GM23338 (cell line): ENCODE results near the gene PKN3. TPM values are rescaled to one million over a fixed set of nuclear protein-coding genes. Genes with fewer than 3 reads are reported as not detected.

Experiments used
- ATAC-seq: fragments of 200-7000 bp; cut with Tn5 transposase; 3 replicates; pipeline ENCODE4 v1.9.1; 2020
- DNase-seq: peaks from one replicate; pipeline ENCODE4 v3.0.0-alpha.2; 2015; ENCODE audit warnings: low spot score
- H2AFZ ChIP-seq: fragments of 200-600 bp; sonication (generic); 2 replicates; pipeline ENCODE4 v1.8.0; 2016; ENCODE audit warnings: antibody characterized with exemption, mild to moderate bottlenecking, moderate library complexity
- H3F3A ChIP-seq: fragments of 200-600 bp; sonication (generic); replicated peaks from 2 replicates; pipeline ENCODE4 v1.8.0; 2017; ENCODE audit warnings: antibody characterized with exemption, mixed run types, low read depth
- H3K27ac ChIP-seq: fragments of 200-600 bp; sonication (generic); 2 replicates; pipeline ENCODE4 v1.6.1; 2016; ENCODE audit warnings: low read depth
- H3K27me3 ChIP-seq: fragments of 200-600 bp; sonication (generic); 2 replicates; pipeline ENCODE4 v1.8.0; 2016; ENCODE audit warnings: mild to moderate bottlenecking, mixed run types, moderate library complexity; ENCODE audit not compliant: insufficient read depth
- H3K36me3 ChIP-seq: fragments of 200-600 bp; sonication (generic); 2 replicates; pipeline ENCODE4 v1.8.0; 2016; ENCODE audit warnings: mild to moderate bottlenecking; ENCODE audit not compliant: insufficient read depth
- H3K4me1 ChIP-seq: fragments of 200-600 bp; sonication (generic); 2 replicates; pipeline ENCODE4 v1.8.0; 2016; ENCODE audit warnings: mild to moderate bottlenecking, moderate library complexity; ENCODE audit not compliant: insufficient read depth
- H3K4me2 ChIP-seq: fragments of 200-600 bp; sonication (generic); 2 replicates; pipeline ENCODE4 v1.7.1; 2017; ENCODE audit warnings: mixed run types
- H3K4me3 ChIP-seq: fragments of 200-600 bp; sonication (generic); 2 replicates; pipeline ENCODE4 v1.6.1; 2016; ENCODE audit warnings: mixed run types
- H3K79me2 ChIP-seq: fragments of 200-600 bp; sonication (generic); replicated peaks from 2 replicates; pipeline ENCODE4 v1.8.0; 2017; ENCODE audit warnings: mild to moderate bottlenecking; ENCODE audit not compliant: insufficient read depth
- H3K9me2 ChIP-seq: fragments of 200-600 bp; sonication (generic); 2 replicates; pipeline ENCODE4 v1.8.0; 2017; ENCODE audit not compliant: insufficient read depth
- H4K20me1 ChIP-seq: fragments of 200-600 bp; sonication (generic); replicated peaks from 2 replicates; pipeline ENCODE4 v1.8.0; 2017; ENCODE audit warnings: mild to moderate bottlenecking; ENCODE audit not compliant: insufficient read depth
- H3K27ac Mint-ChIP-seq: 2 replicates; pipeline ENCODE4 v1.8.0; 2020; ENCODE audit warnings: inconsistent platforms, mild to moderate bottlenecking, moderate library complexity, mixed read lengths
- H3K27me3 Mint-ChIP-seq: 3 replicates; pipeline ENCODE4 v1.8.0; 2022; ENCODE audit warnings: low read depth, mild to moderate bottlenecking, moderate library complexity, mixed read lengths, inconsistent platforms; ENCODE audit not compliant: insufficient read depth, poor library complexity
- H3K36me3 Mint-ChIP-seq: 3 replicates; pipeline ENCODE4 v1.8.0; 2021; ENCODE audit warnings: low read depth, mild to moderate bottlenecking, inconsistent platforms, moderate library complexity, mixed read lengths
- H3K4me1 Mint-ChIP-seq: 3 replicates; pipeline ENCODE4 v1.8.0; 2020; ENCODE audit warnings: mild to moderate bottlenecking, inconsistent platforms, mixed read lengths
- H3K4me3 Mint-ChIP-seq: 3 replicates; pipeline ENCODE4 v1.8.0; 2021; ENCODE audit warnings: moderate library complexity, mild to moderate bottlenecking, inconsistent platforms, mixed read lengths
- H3K9me3 Mint-ChIP-seq: 3 replicates; pipeline ENCODE4 v1.8.0; 2020; ENCODE audit warnings: moderate library complexity, mild to moderate bottlenecking, inconsistent platforms, mixed read lengths
- CREB1 ChIP-seq: fragments of 250-450 bp; sonication (Bioruptor Pico); IDR thresholded peaks from 2 replicates; pipeline ENCODE4 v1.5.0; 2020; ENCODE audit warnings: low read depth, mild to moderate bottlenecking, moderate library complexity
- EZH2 ChIP-seq: fragments of 200-600 bp; sonication (generic); IDR thresholded peaks from one replicate; pipeline ENCODE4 v1.8.0; 2017; ENCODE audit warnings: antibody characterized with exemption, mild to moderate bottlenecking, low read depth; ENCODE audit not compliant: unreplicated experiment
- EZH2phosphoT487 ChIP-seq: fragments of 200-600 bp; sonication (generic); IDR thresholded peaks from one replicate; pipeline ENCODE4 v1.8.1; 2018; ENCODE audit warnings: antibody characterized with exemption; ENCODE audit not compliant: unreplicated experiment
- NANOG ChIP-seq: IDR thresholded peaks from 2 replicates; pipeline ENCODE4 v1.6.1; 2016; ENCODE audit warnings: antibody characterized with exemption, borderline replicate concordance
- POLR2AphosphoS5 ChIP-seq: IDR thresholded peaks from 2 replicates; pipeline ENCODE4 v1.6.1; 2016; ENCODE audit warnings: antibody characterized with exemption, low read depth
- ZNF114 ChIP-seq: fragments of 250-450 bp; sonication (Bioruptor Pico); IDR thresholded peaks from 2 replicates; pipeline ENCODE4 v1.5.0; 2020; ENCODE audit warnings: mild to moderate bottlenecking, moderate library complexity
- ZNF331 ChIP-seq: fragments of 250-450 bp; sonication (Bioruptor Pico); IDR thresholded peaks from 2 replicates; pipeline ENCODE4 v1.5.0; 2020; ENCODE audit warnings: low read depth, mild to moderate bottlenecking, moderate library complexity
- ZNF462 ChIP-seq: fragments of 250-450 bp; sonication (Bioruptor Pico); IDR thresholded peaks from 2 replicates; pipeline ENCODE4 v1.5.0; 2020; ENCODE audit warnings: mild to moderate bottlenecking, moderate library complexity
- polyA plus RNA-seq: library from polyadenylated mRNA; unstranded; fragments of >200 nt; fragmentation: Nextera tagmentation; extraction: Ambion mirVana; gene quantifications from 2 replicates; pipeline ENCODE4 v1.2.1, GENCODE V29; 2016
- total RNA-seq: library from RNA; depleted of rRNA; stranded (reverse); fragments of >200 nt; shearing (Covaris generic); gene quantifications from 2 replicates; pipeline ENCODE4 v1.2.3, GENCODE V29; 2014

The PKN3 gene
- total and polyA plus RNA-seq, 2 experiments from 2014 or later: 6.2 to 17.7 TPM

GRCh38 chr9:128753627-128754026 is 51.3 kb downstream of the PKN3 start (continued):
- TF ChIP-seq ZNF462 (CRISPR knock-in tag): no peak
- no peak for TF ChIP-seq CREB1 (CRISPR knock-in tag)
- no peak for TF ChIP-seq ZNF331 (CRISPR knock-in tag)
- TF ChIP-seq NANOG: no peak
- no peak for TF ChIP-seq POLR2AphosphoS5
- TF ChIP-seq EZH2: no peak
- TF ChIP-seq EZH2phosphoT487: no peak

- Histone ChIP-seq H3K4me1 (no peaks in the 10 kb centered on the region), H3K79me2 (no peaks in the 10 kb centered on the region), H3K9me2 (no peaks in the 10 kb centered on the region), H4K20me1 (no peaks in the 10 kb centered on the region), H3K27me3 (no peaks in the 10 kb centered on the region), H3K36me3 (no peaks in the 10 kb centered on the region), H3K4me2 (no peak overlapping the region), H3K4me3 (no peak overlapping the region), H3K27ac (no peak overlapping the region), H3F3A (no peaks in the 10 kb centered on the region), H2AFZ (no peak overlapping the region)
- peaks cover 6% of the 10 kb centered on the region for H3K27me3 Mint-ChIP-seq
- H3K36me3 Mint-ChIP-seq: no peaks in the 10 kb centered on the region
- no peaks in the 10 kb centered on the region for H3K4me1 Mint-ChIP-seq
- H3K4me3 Mint-ChIP-seq: no peak overlapping the region
- ATAC-seq (no peak), DNase-seq (no peak)
- no peak overlapping the region for H3K27ac Mint-ChIP-seq
- TF ChIP-seq ZNF114 (CRISPR knock-in tag): no peak
- TF ChIP-seq ZNF462 (CRISPR knock-in tag): no peak
- H3K9me3 Mint-ChIP-seq: no peaks in the 10 kb centered on the region
Measured at GRCh38 chr9:128757602-128758001, 55.3 kb downstream of the PKN3 start.
